ENCODE results near the gene LRRK2. TPM values are rescaled to one million over a fixed set of nuclear protein-coding genes. Genes with fewer than 3 reads are reported as not detected.

The LRRK2 gene
- total RNA-seq, 4 donors from 2014 or later, result 4.5 to 10.7 (median 6.2) TPM

GRCh38 chr12:40215982-40216381 lies 8.8 kb upstream of the LRRK2 start:
- ATAC-seq (no peak), DNase-seq (no peak)
- no peak overlapping the region for H3K27ac ChIP-seq
- in situ Hi-C loops (cut with MboI; ENCODE audit: low sequenced_read_pairs in 4 of 4) (no loop called here), intact Hi-C loops (cut with DNase I; ENCODE audit: low total_unique reads) (no loop called here)
- no peaks in the 10 kb centered on the region for H3K4me1 ChIP-seq
- no peaks in the 10 kb centered on the region for H3K27me3 ChIP-seq
- H3K4me3 ChIP-seq, result no peak overlapping the region
- no peaks in the 10 kb centered on the region for H3K36me3 ChIP-seq
- no peaks in the 10 kb centered on the region for H3K9me3 ChIP-seq
- TF ChIP-seq CTCF (IDR thresholded peaks at IDR 0.05 in 4 of 5, conservative IDR thresholded peaks at IDR 0.05 in 1 of 5) (no peak), POLR2A (IDR thresholded peaks at IDR 0.05) (no peak)

- Histone ChIP-seq H3K36me3 (no peaks in the 10 kb centered on the region), H3K27me3 (no peaks in the 10 kb centered on the region), H3K27ac (no peak overlapping the region), H3K4me1 (no peaks in the 10 kb centered on the region), H3K4me3 (no peak overlapping the region), H3K9me3 (no peaks in the 10 kb centered on the region)
- in situ Hi-C loops (cut with MboI; ENCODE audit: low sequenced_read_pairs in 4 of 4) (no loop called here), intact Hi-C loops (cut with DNase I; ENCODE audit: low total_unique reads) (no loop called here)
- DNase-seq (no peak), ATAC-seq (no peak)
- TF ChIP-seq CTCF (IDR thresholded peaks at IDR 0.05 in 4 of 5, conservative IDR thresholded peaks at IDR 0.05 in 1 of 5) (no peak), POLR2A (IDR thresholded peaks at IDR 0.05) (no peak)
Measured at GRCh38 chr12:40216516-40217288, 8.1 kb upstream of the LRRK2 start.

DNA sequence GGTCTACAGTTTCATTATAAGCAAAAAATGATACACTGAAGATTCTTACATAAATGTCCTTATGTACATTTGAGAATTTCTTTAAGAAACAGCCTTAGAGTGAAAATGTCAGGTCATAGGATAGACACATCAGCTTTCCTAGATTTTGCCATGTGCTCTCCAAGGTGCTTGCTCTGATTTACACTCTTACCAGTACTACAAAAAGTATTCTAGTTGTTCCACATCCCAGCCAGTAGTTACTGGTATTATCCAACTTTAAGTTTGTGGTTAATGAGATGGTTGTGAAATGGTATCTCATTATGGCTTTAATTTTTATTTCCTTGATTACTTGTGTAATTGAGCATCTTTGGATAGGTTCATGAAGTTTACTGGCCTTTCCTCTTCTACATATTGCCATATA lies 5.0 kb upstream of the LRRK2 start:
- DNase-seq (no peak), ATAC-seq (no peak)
- Histone ChIP-seq H3K4me1 (peaks cover 0 to 12% of the 10 kb centered on the region in 2 donors), H3K27me3 (no peaks in the 10 kb centered on the region), H3K9me3 (no peaks in the 10 kb centered on the region), H3K4me3 (no peak overlapping the region), H3K27ac (no peak overlapping the region), H3K36me3 (no peaks in the 10 kb centered on the region)
- intact Hi-C loops (cut with DNase I; ENCODE audit: low total_unique reads), result loop anchor here (10.0 kb wide), 1 partner anchor 775 kb away; the partner anchor contains the start of gene KIF21A
- in situ Hi-C loops (cut with MboI; ENCODE audit: low sequenced_read_pairs in 4 of 4), result loop anchor here in 1 of 4 donors (10.0 kb wide), 1 partner anchor 65 kb away; no protein-coding TSS in a partner anchor
- TF ChIP-seq POLR2A (IDR thresholded peaks at IDR 0.05) (no peak), CTCF (IDR thresholded peaks at IDR 0.05 in 4 of 5, conservative IDR thresholded peaks at IDR 0.05 in 1 of 5) (no peak)

DNA sequence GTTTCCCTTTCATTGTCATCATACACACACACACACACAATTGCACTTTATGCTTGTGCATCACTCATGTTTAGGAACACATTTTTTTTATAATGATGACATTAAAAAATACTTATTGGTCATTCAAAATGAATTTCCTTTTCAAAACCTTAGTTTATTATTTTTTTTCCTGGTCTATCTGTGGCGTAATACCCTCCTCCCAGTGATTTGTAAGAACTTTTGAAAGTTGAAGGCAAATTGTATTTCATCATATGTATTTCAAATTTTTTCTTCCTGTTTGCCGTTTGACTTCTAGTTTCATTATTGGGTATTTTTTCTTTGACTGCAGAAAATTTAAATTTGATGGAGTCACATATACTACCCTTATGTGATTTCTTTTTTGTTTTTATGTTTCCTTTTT lies 2.5 kb upstream of the LRRK2 start:
- DNase-seq (no peak), ATAC-seq (no peak)
- no peaks in the 10 kb centered on the region for H3K9me3 ChIP-seq
- H3K36me3 ChIP-seq, result no peaks in the 10 kb centered on the region
- no peak overlapping the region for H3K27ac ChIP-seq
- in situ Hi-C loops (cut with MboI; ENCODE audit: low sequenced_read_pairs in 4 of 4), result loop anchor here in 1 of 4 donors (10.0 kb wide), 1 partner anchor 67 kb away; no protein-coding TSS in a partner anchor
- H3K27me3 ChIP-seq, result no peaks in the 10 kb centered on the region
- peaks cover 11 to 23% of the 10 kb centered on the region in 2 donors for H3K4me1 ChIP-seq
- H3K4me3 ChIP-seq, result no peak overlapping the region
- TF ChIP-seq CTCF (IDR thresholded peaks at IDR 0.05 in 4 of 5, conservative IDR thresholded peaks at IDR 0.05 in 1 of 5) (no peak), POLR2A (IDR thresholded peaks at IDR 0.05) (no peak)
- intact Hi-C loops (cut with DNase I; ENCODE audit: low total_unique reads), result loop anchor here (10.0 kb wide), 1 partner anchor 777 kb away; the partner anchor contains the start of gene KIF21A

All from gastrocnemius medialis (tissue), 4 donors.